ENCODE data around the gene KCNJ16.
"Not testable (repeated sequence)": the region's sequence is repeated elsewhere in the genome, so short reads cannot be mapped to it uniquely, and the experiment has no call there.

KCNJ16 gene

GRCh38 chr17:70074956-70075355, at the start of gene KCNJ16:
TSS of gene KCNJ16 (plus strand) at chr17:70075225. CDS start at chr17:70132088, 56,863 bp downstream.
- DNase-seq: no peak

GRCh38 chr17:70028397-70028796, 46.6 kb upstream of the KCNJ16 start:
- DNase-seq: no peak

GRCh38 chr17:70028978-70029767, 45.9 kb upstream of the KCNJ16 start:
- no peak for DNase-seq

GRCh38 chr17:70030371-70030770, 44.7 kb upstream of the KCNJ16 start:
- DNase-seq: no peak

GRCh38 chr17:70031341-70031740, 43.7 kb upstream of the KCNJ16 start:
- DNase-seq: no peak

GRCh38 chr17:70033165-70033564, 41.9 kb upstream of the KCNJ16 start:
- no peak for DNase-seq

GRCh38 chr17:70034158-70034557, 40.9 kb upstream of the KCNJ16 start:
- no peak for DNase-seq

DNA sequence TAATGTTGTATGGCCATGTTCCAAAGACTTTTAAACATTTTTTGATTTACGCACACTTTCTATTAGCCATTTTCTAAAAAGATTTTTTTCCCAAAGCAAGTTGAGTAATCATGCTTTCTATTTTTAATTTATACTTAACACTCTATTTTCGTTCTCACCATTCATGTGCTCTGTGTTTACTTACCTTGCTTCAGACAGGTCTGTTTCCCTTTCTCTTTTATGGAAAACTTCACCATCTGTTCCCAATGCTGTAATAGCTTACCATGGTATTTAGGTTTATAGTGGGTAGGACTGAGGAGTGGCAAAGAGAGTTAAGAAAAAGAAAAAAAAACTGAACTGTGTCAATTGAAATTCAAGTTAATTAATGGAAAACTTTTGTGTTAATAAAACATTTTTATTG, 37.5 kb upstream of the KCNJ16 start:
- DNase-seq: no peak

DNA sequence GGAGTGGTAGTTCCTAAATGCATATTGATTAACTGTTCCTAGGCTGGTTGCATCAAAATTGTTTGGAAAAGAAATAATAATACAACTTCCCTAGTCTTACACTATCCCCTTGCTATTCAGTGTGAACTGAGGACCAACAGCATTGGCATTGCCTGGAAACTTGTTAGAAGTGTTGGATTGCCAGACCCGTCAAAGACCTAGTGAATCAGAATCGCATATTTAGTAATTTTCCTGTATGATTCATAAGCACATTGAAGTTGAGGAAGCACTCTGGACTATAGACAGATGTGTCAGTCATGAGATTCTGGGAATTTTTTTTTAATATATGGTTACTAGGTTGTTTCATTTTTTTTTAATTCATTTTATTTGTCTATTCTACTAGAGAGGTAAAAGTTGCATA, 34.7 kb upstream of the KCNJ16 start:
- DNase-seq: no peak

DNA sequence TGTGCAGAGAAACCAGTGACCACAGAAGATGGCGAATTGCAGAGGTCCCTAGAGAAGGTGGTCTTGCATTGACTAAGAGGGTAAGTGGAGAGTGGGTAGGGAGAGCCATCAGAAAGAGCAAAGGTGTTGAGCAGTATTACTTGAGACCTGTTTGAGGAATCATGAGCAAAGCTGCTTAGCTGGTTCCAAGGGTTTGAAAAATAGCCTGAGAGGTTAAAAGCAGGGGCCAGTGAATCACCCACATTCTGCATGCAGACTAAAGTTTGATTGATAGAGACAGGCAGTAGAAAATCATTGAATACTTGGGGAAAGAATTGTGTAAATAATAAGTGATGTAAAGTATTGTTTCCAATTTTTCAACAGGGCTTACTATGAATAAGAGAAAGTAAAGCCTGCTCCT, 34.0 kb upstream of the KCNJ16 start:
- no peak for DNase-seq

DNA sequence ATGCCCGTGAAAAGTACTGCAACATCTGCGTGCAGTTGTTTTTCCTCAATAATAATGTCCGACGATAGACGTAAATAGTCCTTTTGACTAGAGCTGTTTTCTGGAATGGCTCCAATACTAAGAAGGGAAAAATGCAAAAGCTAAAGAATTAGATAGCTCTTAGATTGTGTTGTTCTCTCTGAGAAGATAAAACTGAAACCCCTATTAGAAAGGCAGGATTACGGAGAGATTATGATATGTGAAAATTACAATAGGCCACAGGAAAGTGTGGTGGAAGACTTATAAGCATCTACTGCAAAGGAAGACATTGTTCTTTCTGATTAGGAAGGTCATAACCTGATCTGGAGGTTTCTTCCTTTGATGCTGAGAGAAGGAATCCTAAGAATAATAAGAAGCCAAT, 33.5 kb upstream of the KCNJ16 start:
- no peak for DNase-seq

GRCh38 chr17:70045780-70046179, 29.2 kb upstream of the KCNJ16 start:
- not testable (repeated sequence) for DNase-seq

DNA sequence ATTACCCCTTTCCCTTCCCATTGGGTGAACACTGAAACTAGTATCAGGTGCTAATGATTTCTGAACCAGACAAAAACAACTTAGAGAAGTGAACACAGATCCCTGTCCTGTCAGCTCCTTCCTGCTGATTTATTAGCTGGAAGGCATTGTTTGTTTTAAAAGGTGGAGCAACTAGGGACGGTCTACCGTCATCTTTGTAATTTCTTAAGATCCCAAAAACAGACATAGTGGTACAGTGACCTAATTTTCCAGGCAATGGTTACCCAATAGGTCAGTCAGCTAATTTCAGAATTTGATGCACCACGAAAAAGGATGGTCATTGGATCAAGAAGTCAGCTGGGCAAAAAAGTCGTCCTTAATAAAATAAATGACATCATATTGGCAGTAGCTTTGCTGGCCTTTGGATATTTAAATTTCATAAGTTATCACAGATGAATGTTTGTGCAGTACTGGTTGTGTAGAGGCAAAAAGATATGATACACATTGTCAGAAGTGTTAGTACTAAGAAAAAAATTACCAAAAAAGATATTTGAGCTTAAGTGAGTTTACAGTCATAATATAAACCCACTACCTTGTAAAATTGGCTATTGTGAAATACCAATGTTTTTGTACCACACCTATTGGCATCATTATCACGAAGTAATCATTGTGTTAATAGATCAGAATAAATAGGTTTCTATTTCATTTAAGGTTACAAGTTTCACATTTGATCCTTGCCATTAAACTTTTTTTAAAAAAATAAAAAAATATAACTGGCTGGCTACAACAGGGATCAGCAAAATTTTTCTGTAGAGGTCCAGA, 27.2 kb upstream of the KCNJ16 start:
- DNase-seq: no peak

DNA sequence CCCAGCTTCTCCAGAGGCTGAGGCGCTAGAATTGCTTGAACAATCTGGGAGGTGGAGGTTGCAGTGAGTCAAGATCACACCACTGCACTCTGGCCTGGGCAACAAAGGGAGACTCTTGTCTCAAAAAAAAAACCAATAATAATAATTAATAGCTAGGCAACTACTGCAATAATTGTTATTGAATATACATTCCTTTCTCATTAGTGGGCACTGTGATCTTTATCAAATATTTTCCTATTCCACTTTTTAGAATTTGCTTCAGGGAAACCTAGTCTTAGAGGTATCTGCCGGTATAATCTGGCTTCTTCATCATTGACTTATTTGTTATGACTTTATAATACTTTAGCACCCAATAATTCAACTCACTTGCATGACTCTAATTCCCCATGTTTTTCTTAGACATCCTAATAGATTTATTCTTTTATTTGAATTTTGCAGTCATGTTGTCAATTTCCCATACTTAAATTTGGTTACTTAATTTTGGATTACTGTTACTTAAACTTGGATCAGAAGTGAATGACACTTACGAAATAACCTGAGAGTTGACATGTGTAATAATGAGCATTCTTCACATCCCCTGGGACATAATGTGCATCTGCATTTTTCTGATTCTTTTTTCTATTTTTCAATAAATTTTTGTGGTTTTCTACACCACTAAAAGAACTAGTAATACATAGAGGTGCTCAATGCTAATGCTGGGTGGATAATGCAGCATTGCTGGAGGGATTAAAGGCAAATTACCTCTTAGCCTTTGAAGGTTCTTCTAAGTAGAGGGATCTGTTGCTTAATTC, 25.0 kb upstream of the KCNJ16 start:
- DNase-seq: no peak

DNA sequence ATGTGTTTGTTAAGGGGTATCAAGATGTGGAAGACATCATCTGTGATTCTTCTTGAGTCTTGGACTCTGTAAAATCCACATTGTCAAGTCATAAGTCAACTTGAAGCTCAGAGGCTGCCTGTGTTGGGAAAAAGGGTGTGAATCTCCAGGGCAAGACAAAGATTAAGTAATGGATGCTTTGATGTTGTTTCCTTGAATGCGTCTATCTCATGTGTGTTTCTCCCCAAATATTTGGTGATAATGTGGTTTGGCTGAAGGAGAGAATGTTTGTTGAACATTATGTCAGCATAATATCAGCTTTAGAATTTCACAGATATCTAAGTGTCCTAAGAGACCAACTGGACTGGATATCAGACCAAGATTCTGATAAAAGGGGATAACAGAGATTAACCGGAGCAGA, 24.1 kb upstream of the KCNJ16 start:
- DNase-seq: no peak

DNA sequence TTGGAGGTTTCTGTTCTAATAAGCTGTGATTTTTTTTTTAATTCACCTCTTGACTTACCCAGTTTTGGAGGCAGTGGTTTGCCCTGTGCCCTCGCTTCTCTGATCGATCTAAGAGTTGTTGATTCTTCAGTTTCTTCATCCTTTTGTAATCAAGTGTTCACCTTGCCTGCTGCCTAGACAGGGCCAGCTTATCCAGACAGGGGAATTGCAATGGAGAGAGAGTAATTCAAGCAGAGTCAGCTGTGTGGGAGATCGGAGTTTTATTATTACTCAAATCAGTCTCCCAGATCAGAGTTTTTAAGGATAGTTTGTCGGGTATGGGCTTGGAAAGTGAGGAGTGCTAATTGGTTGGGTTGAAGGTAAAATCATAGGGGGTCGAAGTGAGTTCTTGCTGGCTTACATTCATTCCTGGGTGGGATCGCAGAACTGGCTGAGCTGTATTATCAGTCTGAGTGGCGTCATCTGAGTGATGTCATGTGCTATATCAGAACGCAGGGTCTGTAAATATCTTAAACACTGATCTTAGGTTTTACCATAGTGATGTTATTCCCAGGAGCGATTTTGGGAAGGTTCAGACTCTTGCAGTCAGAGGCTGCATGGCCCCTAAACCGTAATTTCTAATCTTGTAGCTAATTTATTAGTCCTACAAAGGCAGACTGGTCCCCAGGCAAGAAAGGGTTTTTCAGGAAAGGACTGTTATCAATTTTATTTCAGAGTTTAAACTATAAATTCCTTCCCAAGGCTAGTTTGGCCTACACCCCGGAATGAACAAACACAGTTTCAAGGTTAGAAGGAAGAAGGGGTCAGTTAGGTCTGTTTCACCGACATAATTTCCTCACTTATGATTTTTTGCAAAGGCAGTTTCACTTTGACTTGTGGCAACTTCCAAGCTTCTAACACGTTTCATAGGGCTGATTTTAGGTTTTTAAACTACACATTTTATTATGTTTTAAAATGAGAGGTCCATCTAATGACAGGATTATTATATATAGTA, 21.5 kb upstream of the KCNJ16 start:
- DNase-seq: no peak

DNA sequence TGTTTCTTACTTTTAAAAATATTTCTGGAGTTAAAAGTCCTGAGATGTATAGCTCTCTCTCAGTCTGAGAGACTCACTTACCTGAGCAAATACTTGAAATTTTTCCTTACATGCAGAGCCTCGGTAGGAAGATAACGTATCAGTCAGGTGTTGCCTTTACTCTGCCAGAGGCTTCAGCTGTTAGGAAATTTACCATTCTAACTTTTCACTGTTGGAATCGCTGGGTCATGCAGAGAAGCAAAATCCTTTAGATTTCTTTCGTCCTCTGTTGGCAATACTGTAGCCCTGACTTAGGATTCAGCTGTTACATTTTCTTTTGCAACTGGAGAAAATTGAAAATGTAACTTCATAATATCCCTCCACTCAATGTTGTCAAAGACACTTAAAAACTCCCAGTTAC, 20.0 kb upstream of the KCNJ16 start:
- DNase-seq: no peak

DNA sequence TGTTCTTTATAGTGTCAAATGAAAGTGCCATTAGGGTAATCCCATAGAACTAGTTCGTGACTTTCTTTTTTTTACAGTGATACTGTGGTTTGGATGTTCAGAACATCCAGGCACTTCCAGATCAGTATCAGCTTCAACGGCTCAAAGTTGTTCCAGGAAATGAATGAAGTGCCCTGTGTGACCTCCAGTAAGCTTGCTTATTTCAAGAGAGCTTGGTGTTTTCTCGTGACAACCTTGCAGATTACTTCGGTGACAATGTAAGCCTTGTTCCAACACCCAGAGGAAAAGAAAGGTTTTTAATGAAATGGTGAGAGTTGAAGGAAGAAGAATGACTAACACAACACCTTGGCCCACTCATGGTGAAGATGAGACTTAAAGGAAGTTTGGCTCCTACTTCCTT, 16.0 kb upstream of the KCNJ16 start:
- DNase-seq: no peak

DNA sequence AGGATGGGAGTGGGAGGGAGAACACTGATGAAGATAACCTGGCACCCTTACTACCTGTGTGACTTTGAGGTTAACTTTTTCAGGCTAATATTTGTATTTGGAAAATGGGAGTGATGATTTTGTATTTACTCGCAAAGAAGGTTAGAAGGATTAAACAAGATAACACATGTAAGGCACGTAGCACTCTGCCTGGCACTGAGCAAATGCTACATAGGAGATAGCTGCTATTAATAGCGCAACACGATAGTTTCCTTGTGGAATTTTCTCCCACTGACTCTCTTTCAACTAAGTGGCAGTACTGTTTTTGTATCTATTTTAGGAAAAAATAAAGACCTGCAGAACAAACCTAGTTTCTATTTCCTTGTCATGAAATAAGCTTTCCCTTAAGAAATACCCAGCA, 15.4 kb upstream of the KCNJ16 start:
- DNase-seq: no peak

DNA sequence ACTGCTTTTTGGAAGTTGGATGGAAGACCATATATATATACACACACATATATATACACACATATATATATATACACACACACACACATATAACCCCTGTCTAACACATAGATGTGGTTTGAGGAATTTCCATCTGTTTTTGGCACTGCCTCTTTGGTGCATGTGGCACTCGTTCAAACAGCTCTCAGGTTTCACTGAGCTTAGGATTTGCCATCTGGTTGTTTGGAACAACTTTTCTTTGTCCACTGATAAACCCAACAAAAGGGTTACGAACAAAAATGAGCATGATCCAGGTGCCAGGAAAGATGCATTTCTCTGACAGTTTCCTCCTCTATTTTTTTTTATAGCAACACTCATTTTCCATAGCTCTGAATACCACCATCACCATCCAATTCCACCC, 14.6 kb upstream of the KCNJ16 start:
- DNase-seq: no peak

- DNase-seq: no peak
These were observed 7.9 kb upstream of the KCNJ16 start for GRCh38 chr17:70067134-70067533.

GRCh38 chr17:70070305-70071027, 4.6 kb upstream of the KCNJ16 start:
- no peak for DNase-seq

Data from NCI-H2081 treated with DMSO at 0.1 percent for 48 hours (cell line).